ENCODE measurements around the gene NLRP3.

DNA sequence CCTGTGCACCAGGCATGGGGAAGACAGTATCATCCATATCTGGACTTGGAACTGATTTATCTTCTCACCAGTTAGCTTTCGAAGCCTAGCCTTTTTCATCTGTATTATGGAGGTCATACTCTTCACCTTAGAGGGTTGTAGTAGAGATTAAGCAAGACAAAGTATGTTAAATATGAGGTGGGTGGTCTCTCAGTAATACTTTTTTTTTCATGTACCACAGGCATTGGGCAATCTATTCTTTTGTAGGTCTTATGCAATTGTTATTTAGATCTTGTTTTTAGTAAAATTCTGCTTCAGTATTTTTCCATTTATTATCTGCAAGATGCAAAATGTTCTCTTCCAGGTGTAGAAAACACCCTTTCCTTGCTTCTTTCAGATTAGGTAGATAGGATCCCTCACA is 77.1 kb downstream of the NLRP3 start:
- TF ChIP-seq EZH2 (IDR thresholded peaks at IDR 0.05) (no peak), POLR2AphosphoS5 (IDR thresholded peaks at IDR 0.05; ENCODE audit: borderline replicate concordance, low read depth, low read length) (no peak), FOXP2 (optimal IDR thresholded peaks at IDR 0.05; ENCODE audit: control extremely low read depth, extremely low read length, insufficient read depth) (no peak)
